Natural killer cell (primary cell): ENCODE results near the gene KASH5. TPM values are rescaled to one million over a fixed set of nuclear protein-coding genes. Genes with fewer than 3 reads are reported as not detected.

Source experiments
- ATAC-seq, 3 donors: fragments of 150-1000 bp in 2 of 3; fragments of 200-7000 bp in 1 of 3; cut with Tn5 transposase; 1 replicate in 1 of 3; 2 replicates in 2 of 3; pipeline ENCODE4 v1.10.0; 2021; ENCODE audit warnings: mild to moderate bottlenecking in 2 of 3, moderate library complexity in 2 of 3
- DNase-seq, 2 donors: peaks; one replicate each; pipeline versions ENCODE4 v3.0.0 to v3.0.0-alpha.2; 2013 to 2021; ENCODE audit warnings: mixed read lengths in 1 of 2
- H3K27ac ChIP-seq: one replicate; pipeline ENCODE4 v1.5.1; 2013; ENCODE audit warnings: mild to moderate bottlenecking, low read length
- H3K27me3 ChIP-seq: one replicate; pipeline ENCODE4 v1.6.1; 2013; ENCODE audit warnings: low read length; ENCODE audit not compliant: control insufficient read depth, insufficient read depth
- H3K36me3 ChIP-seq: one replicate; pipeline ENCODE4 v1.6.1; 2013; ENCODE audit warnings: low read length; ENCODE audit not compliant: control insufficient read depth, insufficient read depth
- H3K4me1 ChIP-seq: one replicate; pipeline ENCODE4 v1.6.1; 2013; ENCODE audit warnings: low read length; ENCODE audit not compliant: control insufficient read depth, insufficient read depth
- H3K4me3 ChIP-seq: one replicate; pipeline ENCODE4 v1.5.1; 2013; ENCODE audit warnings: low read length
- H3K9me3 ChIP-seq: one replicate; pipeline ENCODE4 v1.6.1; 2013; ENCODE audit warnings: low read length; ENCODE audit not compliant: control insufficient read depth, insufficient read depth
- H3K27ac Mint-ChIP-seq, 2 donors: one replicate each; pipeline ENCODE4 v1.8.0; 2022; ENCODE audit warnings: mild to moderate bottlenecking in 2 of 2, mixed read lengths in 2 of 2, moderate library complexity in 1 of 2
- H3K27me3 Mint-ChIP-seq, 2 donors: one replicate each; pipeline ENCODE4 v1.8.0; 2022; ENCODE audit warnings: low read depth in 2 of 2, mixed read lengths in 2 of 2
- H3K36me3 Mint-ChIP-seq: one replicate; pipeline ENCODE4 v1.8.0; 2022; ENCODE audit warnings: mixed read lengths
- H3K4me1 Mint-ChIP-seq, 2 donors: one replicate each; pipeline ENCODE4 v1.8.0; 2022; ENCODE audit warnings: mixed read lengths in 2 of 2
- H3K4me3 Mint-ChIP-seq: one replicate; pipeline ENCODE4 v1.8.0; 2022; ENCODE audit warnings: mild to moderate bottlenecking, moderate library complexity, mixed read lengths
- H3K9me3 Mint-ChIP-seq, 2 donors: one replicate each; pipeline ENCODE4 v1.8.0; 2022; ENCODE audit warnings: mixed read lengths in 2 of 2
- WGBS: methylation state at CpG from one replicate; pipeline ENCODE4 v1.1.7; 2013; ENCODE audit warnings: missing lambda C conversion rate; ENCODE audit not compliant: insufficient coverage; 5-methylcytosine and 5-hydroxymethylcytosine counted together
- intact Hi-C: fragments of 100-400 bp; cut with micrococcal nuclease; formaldehyde crosslinking; loops from one replicate; pipeline ENCODE4 v1.14.2; 2022
- total RNA-seq, 4 donors: library from RNA; stranded (reverse); fragments of 120-200 nt in 1 of 4; gene quantifications; one replicate each; pipeline versions ENCODE4 v1.2.3 to v1.2.4, GENCODE V29; 2013 to 2022
- TF ChIP-seq, protein P1 (sequence below): fragments of 200-600 bp; IDR thresholded peaks from one replicate; pipeline ENCODE4 v1.8.0; 2022; ENCODE audit warnings: antibody characterized with exemption

The KASH5 gene
- total RNA-seq, 3 donors from 2014 or later (not counting 1 experiment from before 2014, with no cell fraction given), result 0.73 to 0.80 TPM; not detected in 1

DNA sequence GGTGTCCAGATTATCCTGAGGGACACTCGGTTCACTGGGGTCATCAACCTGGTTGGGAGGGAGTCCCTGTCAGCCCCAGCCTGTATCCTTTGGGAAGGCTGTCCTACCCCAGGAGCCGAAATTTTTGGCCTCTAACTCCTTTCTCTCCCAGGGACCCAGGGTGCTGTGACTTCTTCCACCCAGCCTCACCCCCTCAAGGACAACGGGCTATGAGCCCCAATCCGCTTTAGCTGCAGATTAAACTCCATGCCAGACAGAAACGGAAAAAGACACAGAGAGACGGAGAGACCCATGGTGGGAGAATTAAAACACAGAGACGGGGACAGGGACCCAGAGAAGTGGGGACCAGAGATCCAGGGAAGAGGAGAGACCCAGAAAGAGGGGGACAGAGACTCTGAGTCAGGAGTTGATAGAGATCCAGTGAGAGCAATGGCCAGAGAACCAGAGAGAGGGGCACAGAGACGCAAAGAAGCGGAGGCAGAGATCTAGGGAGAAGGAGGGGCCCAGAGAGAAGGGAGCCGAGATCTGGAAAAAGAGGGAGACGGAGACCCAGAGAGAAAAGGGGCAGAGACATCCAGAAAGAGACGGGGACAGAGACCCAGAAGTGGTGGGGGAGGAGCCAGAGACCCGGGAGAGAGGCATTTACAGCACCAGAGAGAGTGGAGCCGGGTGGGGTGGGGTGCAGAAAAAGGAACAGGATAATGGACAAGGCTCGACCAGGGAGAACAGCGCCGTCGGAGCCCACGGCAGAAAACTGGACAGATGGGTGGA is 52.6 kb downstream of the KASH5 start:
- Histone ChIP-seq H3K9me3 (no peaks in the 10 kb centered on the region), H3K4me1 (peaks cover 43% of the 10 kb centered on the region), H3K27me3 (peaks cover 57% of the 10 kb centered on the region), H3K4me3 (no peak overlapping the region), H3K27ac (no peak overlapping the region), H3K36me3 (no peaks in the 10 kb centered on the region)
- Mint-ChIP-seq H3K27ac (no peak overlapping the region), H3K27me3 (peaks cover 64 to 65% of the 10 kb centered on the region in 2 donors), H3K4me1 (peaks cover 26 to 55% of the 10 kb centered on the region in 2 donors), H3K9me3 (no peaks in the 10 kb centered on the region), H3K4me3 (peak overlapping the region; percentile 51), H3K36me3 (no peaks in the 10 kb centered on the region)
- 43% methylated on average over 19 of the region's 19 CpGs for WGBS
- intact Hi-C loops, result no loop called here
- DNase-seq (no peak), ATAC-seq (no peak)
- TF ChIP-seq, protein P1, sequence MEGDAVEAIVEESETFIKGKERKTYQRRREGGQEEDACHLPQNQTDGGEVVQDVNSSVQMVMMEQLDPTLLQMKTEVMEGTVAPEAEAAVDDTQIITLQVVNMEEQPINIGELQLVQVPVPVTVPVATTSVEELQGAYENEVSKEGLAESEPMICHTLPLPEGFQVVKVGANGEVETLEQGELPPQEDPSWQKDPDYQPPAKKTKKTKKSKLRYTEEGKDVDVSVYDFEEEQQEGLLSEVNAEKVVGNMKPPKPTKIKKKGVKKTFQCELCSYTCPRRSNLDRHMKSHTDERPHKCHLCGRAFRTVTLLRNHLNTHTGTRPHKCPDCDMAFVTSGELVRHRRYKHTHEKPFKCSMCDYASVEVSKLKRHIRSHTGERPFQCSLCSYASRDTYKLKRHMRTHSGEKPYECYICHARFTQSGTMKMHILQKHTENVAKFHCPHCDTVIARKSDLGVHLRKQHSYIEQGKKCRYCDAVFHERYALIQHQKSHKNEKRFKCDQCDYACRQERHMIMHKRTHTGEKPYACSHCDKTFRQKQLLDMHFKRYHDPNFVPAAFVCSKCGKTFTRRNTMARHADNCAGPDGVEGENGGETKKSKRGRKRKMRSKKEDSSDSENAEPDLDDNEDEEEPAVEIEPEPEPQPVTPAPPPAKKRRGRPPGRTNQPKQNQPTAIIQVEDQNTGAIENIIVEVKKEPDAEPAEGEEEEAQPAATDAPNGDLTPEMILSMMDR, result no peak

GRCh38 chr19:49441210-49441959 is 53.3 kb downstream of the KASH5 start, which contains the start of gene SLC17A7:
Gene SLC17A7 (minus strand): TSS chr19:49441527. CDS start chr19:49441379, 148 bp downstream.
- Histone ChIP-seq H3K27me3 (peaks cover 51% of the 10 kb centered on the region), H3K4me1 (peaks cover 38% of the 10 kb centered on the region), H3K9me3 (no peaks in the 10 kb centered on the region), H3K27ac (no peak within 1 kb of the TSS), H3K36me3 (no peaks in the 10 kb centered on the region), H3K4me3 (no peak within 1 kb of the TSS)
- Mint-ChIP-seq H3K27ac (peak within 1 kb of the TSS in 1 of 2 donors; percentile 88), H3K36me3 (no peaks in the 10 kb centered on the region), H3K9me3 (no peaks in the 10 kb centered on the region), H3K4me3 (peak within 1 kb of the TSS; percentile 83), H3K27me3 (peaks cover 56 to 58% of the 10 kb centered on the region in 2 donors), H3K4me1 (peaks cover 18 to 52% of the 10 kb centered on the region in 2 donors)
- DNase-seq (peak in 1 of 2 donors; percentile 72), ATAC-seq (peak in 2 of 3 donors; percentile 17 to 20)
- intact Hi-C loops, result no loop called here
- WGBS, result 4% methylated on average over 56 of the region's 56 CpGs
- TF ChIP-seq, protein P1, result no peak

DNA sequence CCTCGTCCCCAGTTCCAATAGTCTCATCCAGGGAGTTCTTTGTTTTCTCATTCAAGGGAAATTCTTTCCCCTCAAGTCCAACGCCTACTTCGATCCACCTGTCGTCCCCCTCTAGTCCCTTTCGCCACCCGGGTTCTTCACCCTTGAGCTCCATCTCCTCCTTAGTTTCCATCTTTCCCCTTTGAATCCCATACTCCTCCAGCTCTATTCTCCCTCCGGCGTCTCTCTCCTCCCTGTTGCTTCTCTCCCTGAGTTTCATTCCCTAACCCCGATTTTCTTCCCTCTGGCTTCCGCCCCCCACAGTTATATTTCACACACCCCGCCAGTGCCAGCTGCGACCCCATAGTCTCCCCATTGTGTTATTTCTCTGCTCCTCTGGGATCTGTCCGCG is 53.9 kb downstream of the KASH5 start:
- Histone ChIP-seq H3K4me1 (peaks cover 33% of the 10 kb centered on the region), H3K9me3 (no peaks in the 10 kb centered on the region), H3K27ac (no peak overlapping the region), H3K4me3 (no peak overlapping the region), H3K27me3 (peaks cover 46% of the 10 kb centered on the region), H3K36me3 (peaks cover 5% of the 10 kb centered on the region)
- TF ChIP-seq, protein P1, result no peak
- H3K27ac Mint-ChIP-seq, result peak overlapping the region in 1 of 2 donors; percentile 88
- H3K27me3 Mint-ChIP-seq, result peaks cover 50 to 52% of the 10 kb centered on the region in 2 donors
- WGBS, result 28% methylated on average over 14 of the region's 14 CpGs
- no peaks in the 10 kb centered on the region for H3K36me3 Mint-ChIP-seq
- peak overlapping the region; percentile 83 for H3K4me3 Mint-ChIP-seq
- DNase-seq (no peak), ATAC-seq (no peak)
- peaks cover 17 to 49% of the 10 kb centered on the region in 2 donors for H3K4me1 Mint-ChIP-seq
- intact Hi-C loops, result no loop called here
- no peaks in the 10 kb centered on the region for H3K9me3 Mint-ChIP-seq
